ENCODE results near the gene FHAD1. TPM values are rescaled to one million over a fixed set of nuclear protein-coding genes. Genes with fewer than 3 reads are reported as not detected.

Gene FHAD1
- total and polyA plus RNA-seq, 10 of the 15 experiments (the other 5 are each of a cell fraction or from before 2014, with no cell fraction given), result 0.09 to 1.0 (median 0.32) TPM; not detected in 2

GRCh38 chr1:15323351-15323988 is 76.4 kb downstream of the FHAD1 start (continued):
- TF ChIP-seq BCLAF1 (IDR thresholded peaks at IDR 0.05), result no peak
- TF ChIP-seq TAF1 (IDR thresholded peaks at IDR 0.05; ENCODE audit: borderline replicate concordance, low read depth, low read length), result no peak
- TF ChIP-seq CHD4 (IDR thresholded peaks at IDR 0.05), result no peak
- no peak for TF ChIP-seq CHD1 (IDR thresholded peaks at IDR 0.05; ENCODE audit: low read depth, low read length)
- TF ChIP-seq NFYB (IDR thresholded peaks at IDR 0.05; ENCODE audit: insufficient read depth, low read depth, low read length), result no peak
- TF ChIP-seq USF1 (IDR thresholded peaks at IDR 0.05; ENCODE audit: borderline replicate concordance, extremely low read length, insufficient read depth, low read depth, low read length), result no peak
- TF ChIP-seq NR2C2 (IDR thresholded peaks at IDR 0.05; ENCODE audit: borderline replicate concordance, control insufficient read depth, insufficient read length, low read depth), result no peak
- TF ChIP-seq SMC3 (IDR thresholded peaks at IDR 0.05; ENCODE audit: borderline replicate concordance, low read length), result peak; percentile 93
- TF ChIP-seq ZBED1 (IDR thresholded peaks at IDR 0.05; ENCODE audit: borderline replicate concordance), result no peak
- TF ChIP-seq YY1 (IDR thresholded peaks at IDR 0.05; ENCODE audit: low read depth, low read length), result peak; percentile 82
- TF ChIP-seq GATAD2B (conservative IDR thresholded peaks at IDR 0.05; ENCODE audit: low read depth), result no peak
- TF ChIP-seq IRF5 (IDR thresholded peaks at IDR 0.05; ENCODE audit: borderline replicate concordance), result no peak
- peak; percentile 19 for TF ChIP-seq SP1 (IDR thresholded peaks at IDR 0.05; ENCODE audit: low read depth, low read length)
- no peak for TF ChIP-seq ZSCAN29 (IDR thresholded peaks at IDR 0.05)
- TF ChIP-seq RBBP5 (conservative IDR thresholded peaks at IDR 0.05), result no peak
- TF ChIP-seq STAT3 (IDR thresholded peaks at IDR 0.05; ENCODE audit: low read depth, low read length), result no peak
- no peak for TF ChIP-seq EED (IDR thresholded peaks at IDR 0.05; ENCODE audit: low read depth)
- no peak for TF ChIP-seq ZBTB40 (IDR thresholded peaks at IDR 0.05; ENCODE audit: borderline replicate concordance)
- no peak for TF ChIP-seq POLR2A (IDR thresholded peaks at IDR 0.05; ENCODE audit: low read depth, low read length)
- TF ChIP-seq RAD21 (IDR thresholded peaks at IDR 0.05; ENCODE audit: insufficient read depth, low read depth, low read length), result peak; percentile 87
- TF ChIP-seq NR2C1 (IDR thresholded peaks at IDR 0.05), result no peak
- no peak for TF ChIP-seq TBL1XR1 (IDR thresholded peaks at IDR 0.05; ENCODE audit: low read depth, low read length)
- TF ChIP-seq MYB (IDR thresholded peaks at IDR 0.05; ENCODE audit: borderline replicate concordance, low read depth, low read length), result no peak
- no peak for TF ChIP-seq MTA3 (IDR thresholded peaks at IDR 0.05; ENCODE audit: borderline replicate concordance, low read length)
